Endothelial cell of umbilical vein (primary cell): Measurements from ENCODE around the gene STMN3. TPM values are rescaled to one million over a fixed set of nuclear protein-coding genes. Genes with fewer than 3 reads are reported as not detected.

Experiments
- BruUV-seq: library from RNA; stranded (reverse); fragments of 400-500 nt; replicated peaks from 2 replicates; lab custom pipeline; 2021; lab: Mats Ljungman, UMichigan
- CTCF ChIA-PET: fragments of 300-600, 350-600 bp; sonication (Branson Sonifier 250); formaldehyde crosslinking; loops from one replicate; lab custom pipeline; 2021; ENCODE audit warnings: antibody characterized with exemption, inconsistent platforms; lab: Charles Lee
- POLR2A ChIA-PET: fragments of 300-600, 350-600 bp; sonication (Branson Sonifier 250); formaldehyde crosslinking; loops from one replicate; lab custom pipeline; 2021; ENCODE audit warnings: antibody characterized with exemption, inconsistent platforms; lab: Charles Lee
- DNase-seq: peaks from one replicate; pipeline ENCODE4 v3.0.0-alpha.2; 2011; ENCODE audit warnings: low read depth, low spot score
- FAIRE-seq: peaks from 2 replicates; lab custom pipeline; 2011; peaks lifted over from hg19 to GRCh38; lab: Jason Lieb, UNC
- H2AFZ ChIP-seq: 2 replicates; pipeline ENCODE4 v1.6.0; 2012; ENCODE audit warnings: low read depth, low read length, control low read depth, inconsistent platforms
- H3K27ac ChIP-seq: 2 replicates; pipeline ENCODE4 v1.5.1; 2011; ENCODE audit warnings: low read depth, mild to moderate bottlenecking, control low read depth, low read length, moderate library complexity; ENCODE audit not compliant: insufficient read depth
- H3K27me3 ChIP-seq, 2 experiments: 2 replicates each; pipeline versions ENCODE4 v1.6.0 to v1.6.1; 2011; ENCODE audit warnings: low read length in 2 of 2, mixed read lengths in 1 of 2; ENCODE audit not compliant: control insufficient read depth in 2 of 2, insufficient read depth in 2 of 2
- H3K36me3 ChIP-seq, 2 experiments: 2 replicates in 1 of 2; 3 replicates in 1 of 2; pipeline ENCODE4 v1.5.1; 2011; ENCODE audit warnings: low read length in 2 of 2, mild to moderate bottlenecking in 1 of 2, moderate library complexity in 1 of 2; ENCODE audit not compliant: control insufficient read depth in 2 of 2, insufficient read depth in 2 of 2; ENCODE audit errors: extremely low read depth in 1 of 2
- H3K4me1 ChIP-seq: 3 replicates; pipeline ENCODE4 v1.5.1; 2011; ENCODE audit warnings: mild to moderate bottlenecking, low read length; ENCODE audit not compliant: control insufficient read depth, insufficient read depth; ENCODE audit errors: extremely low read depth
- H3K4me2 ChIP-seq: 2 replicates; pipeline ENCODE4 v1.6.1; 2011; ENCODE audit warnings: low read length, control low read depth, mixed read lengths; ENCODE audit not compliant: insufficient read depth
- H3K4me3 ChIP-seq, 3 experiments: fragments of 200-600 bp in 1 of 3; sonication (generic), shearing (Covaris generic) in 1 of 3; replicated peaks in 1 of 3; 2 replicates each; pipeline ENCODE4 v1.5.1; 2011 to 2016; ENCODE audit warnings: control low read depth in 3 of 3, low read length in 3 of 3, mild to moderate bottlenecking in 2 of 3, inconsistent platforms in 1 of 3, low read depth in 1 of 3, moderate library complexity in 1 of 3; ENCODE audit not compliant: insufficient read depth in 1 of 3
- H3K79me2 ChIP-seq: 2 replicates; pipeline ENCODE4 v1.6.0; 2012; ENCODE audit warnings: low read length, inconsistent platforms; ENCODE audit not compliant: control insufficient read depth, insufficient read depth
- H3K9ac ChIP-seq: replicated peaks from 2 replicates; pipeline ENCODE3; 2011; ENCODE audit warnings: low read length, control low read depth; ENCODE audit not compliant: insufficient read depth; ENCODE audit errors: extremely low read depth
- H3K9me1 ChIP-seq: replicated peaks from 3 replicates; pipeline ENCODE4 v1.6.0; 2011; ENCODE audit warnings: mild to moderate bottlenecking, low read length; ENCODE audit not compliant: control insufficient read depth, insufficient read depth; ENCODE audit errors: extremely low read depth
- H3K9me3 ChIP-seq: replicated peaks from 2 replicates; pipeline ENCODE4 v1.5.1; 2012; ENCODE audit warnings: low read length, inconsistent platforms; ENCODE audit not compliant: control insufficient read depth, insufficient read depth
- H4K20me1 ChIP-seq: replicated peaks from 2 replicates; pipeline ENCODE3; 2011; ENCODE audit warnings: mild to moderate bottlenecking, low read length; ENCODE audit not compliant: control insufficient read depth, insufficient read depth; ENCODE audit errors: extremely low read depth
- CTCF ChIP-seq, 2 donors: IDR thresholded peaks; 1 replicate in 1 of 2; 2 replicates in 1 of 2; pipeline ENCODE4 v1.5.1; 2011; ENCODE audit warnings: low read length in 2 of 2, mild to moderate bottlenecking in 2 of 2, moderate library complexity in 2 of 2, control low read depth in 1 of 2, inconsistent platforms in 1 of 2, low read depth in 1 of 2; ENCODE audit not compliant: insufficient read depth in 1 of 2; ENCODE audit errors: extremely low read depth in 1 of 2
- EZH2 ChIP-seq: IDR thresholded peaks from 2 replicates; pipeline ENCODE4 v1.6.1; 2012; ENCODE audit warnings: borderline replicate concordance, low read depth, mild to moderate bottlenecking, moderate library complexity, low read length, inconsistent platforms; ENCODE audit not compliant: severe bottlenecking
- FOS ChIP-seq: IDR thresholded peaks from 2 replicates; pipeline ENCODE4 v1.6.1; 2011; ENCODE audit warnings: mild to moderate bottlenecking, low read length, moderate library complexity, borderline replicate concordance; ENCODE audit not compliant: insufficient read depth
- GATA2 ChIP-seq: IDR thresholded peaks from 2 replicates; pipeline ENCODE4 v1.7.0; 2011; ENCODE audit warnings: low read depth, mild to moderate bottlenecking, moderate library complexity, mixed read lengths, low read length; ENCODE audit not compliant: insufficient read length, insufficient read depth
- JUN ChIP-seq: IDR thresholded peaks from 2 replicates; pipeline ENCODE4 v1.6.1; 2011; ENCODE audit warnings: borderline replicate concordance, low read depth; ENCODE audit not compliant: insufficient read length, insufficient read depth
- MAX ChIP-seq: IDR thresholded peaks from 2 replicates; pipeline ENCODE4 v1.6.1; 2011; ENCODE audit not compliant: insufficient read depth, insufficient read length
- MYC ChIP-seq: IDR thresholded peaks from one replicate; pipeline ENCODE4 v1.6.1; 2011; ENCODE audit warnings: mild to moderate bottlenecking, low read depth, low read length
- POLR2A ChIP-seq: IDR thresholded peaks from 2 replicates; pipeline ENCODE4 v1.6.1; 2012; ENCODE audit warnings: low read depth, mild to moderate bottlenecking, control low read depth, low read length
- POLR2AphosphoS5 ChIP-seq: IDR thresholded peaks from 2 replicates; pipeline ENCODE4 v1.6.1; 2012; ENCODE audit warnings: low read depth, mild to moderate bottlenecking, control low read depth, low read length, moderate library complexity; ENCODE audit not compliant: insufficient read depth
- dilution Hi-C: fragments of 300-500 bp; cut with MboI; formaldehyde crosslinking; loops from one replicate; pipeline ENCODE4 v1.15.0; 2019; ENCODE audit warnings: low sequenced_read_pairs; ENCODE audit not compliant: extremely low pct_ligation_motif_present
- intact Hi-C: fragments of 100-400 bp; cut with micrococcal nuclease; formaldehyde crosslinking; loops from one replicate; pipeline ENCODE4 v1.10.0; 2022
- polyA plus RNA-seq, 4 experiments: library from polyadenylated mRNA; depleted of rRNA in 3 of 4; stranded (reverse) in 3 of 4; unstranded in 1 of 4; fragments of >200 nt; gene quantifications; 2 replicates each; pipeline versions ENCODE4 v1.2.1 to v1.2.3, GENCODE V29; 2011 to 2012; ENCODE audit warnings: missing spikeins in 1 of 4
- total RNA-seq: library from RNA; stranded (reverse); gene quantifications from 2 replicates; pipeline ENCODE4 v1.2.3, GENCODE V29; 2021

The STMN3 gene
- total and polyA plus RNA-seq, 2 donors (not counting 3 experiments of a cell fraction or from before 2014, with no cell fraction given): 1.7 to 4.7 TPM

GRCh38 chr20:63663332-63664066 is 10.3 kb upstream of the STMN3 start:
- TF ChIP-seq FOS (no peak), EZH2 (no peak), JUN (no peak), POLR2AphosphoS5 (no peak), POLR2A (no peak)
- dilution Hi-C loops: no loop called here
- H3K4me2 ChIP-seq: no peak overlapping the region
- H3K9me3 ChIP-seq: no peaks in the 10 kb centered on the region
- H3K4me1 ChIP-seq: peaks cover 7% of the 10 kb centered on the region
- no peaks in the 10 kb centered on the region for H3K27me3 ChIP-seq
- H2AFZ ChIP-seq: no peak overlapping the region
- H3K79me2 ChIP-seq: peaks cover 18% of the 10 kb centered on the region
- DNase-seq (no peak), FAIRE-seq (no peak)
- H3K9me1 ChIP-seq: no peaks in the 10 kb centered on the region
- H3K36me3 ChIP-seq: peaks cover 2 to 35% of the 10 kb centered on the region in 2 experiments
- no TSS peak for BruUV-seq
- H3K9ac ChIP-seq: no peak overlapping the region
- no peak overlapping the region for H3K27ac ChIP-seq
- H4K20me1 ChIP-seq: no peaks in the 10 kb centered on the region
- intact Hi-C loops: no loop called here
- ChIA-PET POLR2A (no interaction called here), CTCF (no interaction called here)
- no peak overlapping the region for H3K4me3 ChIP-seq

- H3K79me2 ChIP-seq: peaks cover 18% of the 10 kb centered on the region
- H3K4me2 ChIP-seq: no peak overlapping the region
- H3K36me3 ChIP-seq: peaks cover 2 to 34% of the 10 kb centered on the region in 2 experiments
- peaks cover 8% of the 10 kb centered on the region for H3K4me1 ChIP-seq
- TF ChIP-seq JUN (no peak), POLR2AphosphoS5 (no peak), EZH2 (no peak), MAX (no peak), FOS (no peak), CTCF (IDR thresholded peaks at IDR 0.05; ENCODE audit: extremely low read depth in 1 of 2, insufficient read depth in 1 of 2, low read depth in 1 of 2, low read length in 2 of 2) (no peak), POLR2A (no peak), MYC (no peak), GATA2 (no peak)
- DNase-seq (no peak), FAIRE-seq (no peak)
- intact Hi-C loops: no loop called here
- dilution Hi-C loops: no loop called here
- H3K9me3 ChIP-seq: no peaks in the 10 kb centered on the region
- H3K9ac ChIP-seq: no peak overlapping the region
- ChIA-PET CTCF (interaction anchor here (1.4 to 2.6 kb wide), 2 partner anchors 10 to 19 kb away, joined by 3 to 11 read pairs; no protein-coding TSS in a partner anchor), POLR2A (no interaction called here)
- H3K27ac ChIP-seq: no peak overlapping the region
- no peak overlapping the region for H2AFZ ChIP-seq
- H3K27me3 ChIP-seq: no peaks in the 10 kb centered on the region
- H3K9me1 ChIP-seq: no peaks in the 10 kb centered on the region
- BruUV-seq: no TSS peak
- H4K20me1 ChIP-seq: no peaks in the 10 kb centered on the region
- no peak overlapping the region for H3K4me3 ChIP-seq
These were observed 9.6 kb upstream of the STMN3 start for GRCh38 chr20:63662813-63663189.
